Measurements from ENCODE around the gene CDSN. TPM values are rescaled to one million over a fixed set of nuclear protein-coding genes. Genes with fewer than 3 reads are reported as not detected.

CDSN gene
- total RNA-seq, 3 donors from 2014 or later = 0.59 TPM; not detected in 2

DNA sequence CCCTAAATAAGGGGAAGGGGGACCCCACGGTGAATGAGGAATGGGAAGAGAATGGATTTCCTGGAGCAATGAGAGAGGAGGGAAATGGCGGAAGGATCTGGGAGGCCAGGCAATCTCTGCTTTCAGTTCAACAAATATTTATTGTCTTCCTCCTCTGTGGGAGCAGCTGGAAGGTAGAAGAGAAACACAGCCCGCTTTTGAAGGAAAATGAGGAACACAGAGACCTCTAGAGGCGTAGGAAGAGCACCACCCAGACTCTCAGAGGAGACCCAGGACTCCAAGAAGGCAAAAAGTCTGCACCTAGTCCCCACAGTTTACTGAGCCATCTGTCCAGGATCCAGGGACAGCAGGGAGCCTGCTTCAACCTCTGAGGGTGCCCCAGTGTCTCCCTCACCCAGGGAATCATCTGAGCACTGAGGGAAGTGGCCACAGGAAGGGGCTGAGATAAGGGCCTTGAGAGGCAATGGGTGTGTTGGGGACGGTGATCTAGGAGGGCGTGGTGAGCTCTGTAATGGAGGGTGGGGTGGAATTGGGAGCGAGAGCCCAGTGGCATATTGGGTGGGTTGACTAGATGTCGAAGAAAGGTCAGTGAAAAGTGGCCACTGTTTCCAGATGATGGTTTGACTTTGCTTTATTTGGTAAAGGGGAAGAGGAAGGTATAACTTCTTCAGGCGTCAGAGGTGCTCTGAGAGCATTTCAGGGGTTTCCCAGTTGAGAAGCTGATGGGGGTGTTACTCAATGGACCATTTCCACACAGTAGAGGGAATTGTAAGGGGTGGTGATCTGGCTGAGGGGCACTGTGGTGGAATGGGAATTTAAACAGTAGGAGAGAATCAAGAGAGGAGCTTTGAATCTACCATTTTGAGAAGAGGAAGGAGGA is 5.0 kb downstream of the CDSN start:
- Histone ChIP-seq H3K4me1 (peaks cover 9 to 15% of the 10 kb centered on the region in 2 donors), H3K27me3 (no peaks in the 10 kb centered on the region), H3K9me3 (no peaks in the 10 kb centered on the region), H3K27ac (peak overlapping the region; percentile 91 to 96), H3K36me3 (no peaks in the 10 kb centered on the region), H3K4me3 (peak overlapping the region; percentile 10 to 61 (median 27))
- DNase-seq (ENCODE audit: low spot score in 2 of 2) = no peak
- intact Hi-C loops (cut with DNase I; ENCODE audit: low total_unique reads) = no loop called here
- TF ChIP-seq POLR2A (IDR thresholded peaks at IDR 0.05) (no peak), POLR2AphosphoS5 (IDR thresholded peaks at IDR 0.05) (peak in 1 of 3 donors; percentile 5)
- TF ChIP-seq, protein P1, sequence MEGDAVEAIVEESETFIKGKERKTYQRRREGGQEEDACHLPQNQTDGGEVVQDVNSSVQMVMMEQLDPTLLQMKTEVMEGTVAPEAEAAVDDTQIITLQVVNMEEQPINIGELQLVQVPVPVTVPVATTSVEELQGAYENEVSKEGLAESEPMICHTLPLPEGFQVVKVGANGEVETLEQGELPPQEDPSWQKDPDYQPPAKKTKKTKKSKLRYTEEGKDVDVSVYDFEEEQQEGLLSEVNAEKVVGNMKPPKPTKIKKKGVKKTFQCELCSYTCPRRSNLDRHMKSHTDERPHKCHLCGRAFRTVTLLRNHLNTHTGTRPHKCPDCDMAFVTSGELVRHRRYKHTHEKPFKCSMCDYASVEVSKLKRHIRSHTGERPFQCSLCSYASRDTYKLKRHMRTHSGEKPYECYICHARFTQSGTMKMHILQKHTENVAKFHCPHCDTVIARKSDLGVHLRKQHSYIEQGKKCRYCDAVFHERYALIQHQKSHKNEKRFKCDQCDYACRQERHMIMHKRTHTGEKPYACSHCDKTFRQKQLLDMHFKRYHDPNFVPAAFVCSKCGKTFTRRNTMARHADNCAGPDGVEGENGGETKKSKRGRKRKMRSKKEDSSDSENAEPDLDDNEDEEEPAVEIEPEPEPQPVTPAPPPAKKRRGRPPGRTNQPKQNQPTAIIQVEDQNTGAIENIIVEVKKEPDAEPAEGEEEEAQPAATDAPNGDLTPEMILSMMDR (IDR thresholded peaks at IDR 0.05) = peak in 1 of 3 donors; percentile 27

DNA sequence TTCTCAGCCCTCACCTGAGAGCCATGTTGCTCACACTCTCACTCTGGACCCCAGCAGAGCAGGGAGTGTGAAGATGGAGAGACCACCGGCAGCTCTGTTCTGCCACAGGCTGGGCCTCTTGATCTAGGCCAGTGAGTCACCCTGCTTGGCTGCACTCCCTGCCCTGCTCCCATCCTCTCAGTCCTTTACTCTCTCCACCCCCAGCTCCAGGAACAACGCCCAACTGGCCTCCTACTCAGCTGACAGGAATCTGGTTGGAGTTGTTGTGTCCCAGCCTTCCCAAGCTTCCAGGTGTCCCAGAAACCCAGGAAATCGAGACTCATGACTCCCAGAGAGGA is 5.7 kb downstream of the CDSN start, which contains the start of gene PSORS1C1:
TSS of gene PSORS1C1 (plus strand) at position 260 of the 338 bp plus-strand sequence. CDS start 14,833 bp downstream, outside the sequence.
- Histone ChIP-seq H3K27ac (peak within 1 kb of the TSS; percentile 91 to 96), H3K36me3 (no peaks in the 10 kb centered on the region), H3K9me3 (no peaks in the 10 kb centered on the region), H3K27me3 (no peaks in the 10 kb centered on the region), H3K4me3 (peak within 1 kb of the TSS; percentile 10 to 61 (median 27)), H3K4me1 (peaks cover 7 to 15% of the 10 kb centered on the region in 2 donors)
- TF ChIP-seq POLR2A (IDR thresholded peaks at IDR 0.05) (no peak), POLR2AphosphoS5 (IDR thresholded peaks at IDR 0.05) (peak in 2 of 3 donors; percentile 26 to 48)
- TF ChIP-seq, protein P1 (IDR thresholded peaks at IDR 0.05) = no peak
- peak; percentile 81 to 90 for DNase-seq (ENCODE audit: low spot score in 2 of 2)
- intact Hi-C loops (cut with DNase I; ENCODE audit: low total_unique reads) = no loop called here

DNA sequence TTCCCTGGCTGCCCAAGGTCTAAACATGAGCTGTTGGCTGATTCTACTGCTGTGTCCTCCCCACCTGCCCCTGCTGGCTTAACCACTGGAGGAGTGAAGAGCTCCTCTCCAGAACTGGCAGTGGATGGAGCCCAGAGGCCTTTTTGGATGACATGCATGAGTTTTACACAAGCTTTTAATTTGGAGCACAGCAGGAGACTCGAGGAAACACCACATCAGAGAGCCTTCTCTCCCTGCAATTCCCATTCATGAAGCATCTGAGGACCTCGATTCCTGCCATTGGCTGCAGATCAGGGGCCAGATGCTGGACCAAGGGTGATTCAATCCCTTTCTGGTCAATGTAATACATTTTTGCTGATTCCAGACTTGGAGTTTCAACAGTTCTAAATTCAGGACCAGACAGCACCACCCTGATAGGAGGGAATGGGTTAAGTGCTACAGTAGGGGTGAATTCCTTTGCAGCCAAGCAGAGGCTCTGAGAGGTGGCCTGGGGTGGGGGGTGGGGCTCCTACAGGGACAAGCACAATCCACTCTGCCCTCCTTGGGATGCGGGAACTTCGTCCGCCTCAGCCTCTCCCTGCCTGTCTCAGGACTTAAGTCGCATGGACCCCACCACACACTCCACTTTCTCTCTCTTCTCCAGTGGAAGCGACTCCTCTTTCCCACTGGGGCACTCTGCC is 6.2 kb downstream of the CDSN start:
- Histone ChIP-seq H3K9me3 (no peaks in the 10 kb centered on the region), H3K36me3 (no peaks in the 10 kb centered on the region), H3K4me3 (peak overlapping the region in 1 of 3 donors; percentile 61), H3K27me3 (no peaks in the 10 kb centered on the region), H3K4me1 (peaks cover 7 to 15% of the 10 kb centered on the region in 2 donors), H3K27ac (peak overlapping the region; percentile 91 to 96)
- intact Hi-C loops (cut with DNase I; ENCODE audit: low total_unique reads) = no loop called here
- TF ChIP-seq POLR2A (IDR thresholded peaks at IDR 0.05) = no peak
- TF ChIP-seq, protein P1 (IDR thresholded peaks at IDR 0.05) = no peak
- TF ChIP-seq POLR2AphosphoS5 (IDR thresholded peaks at IDR 0.05) = no peak
- peak in 1 of 2 donors; percentile 58 for DNase-seq (ENCODE audit: low spot score in 2 of 2)

DNA sequence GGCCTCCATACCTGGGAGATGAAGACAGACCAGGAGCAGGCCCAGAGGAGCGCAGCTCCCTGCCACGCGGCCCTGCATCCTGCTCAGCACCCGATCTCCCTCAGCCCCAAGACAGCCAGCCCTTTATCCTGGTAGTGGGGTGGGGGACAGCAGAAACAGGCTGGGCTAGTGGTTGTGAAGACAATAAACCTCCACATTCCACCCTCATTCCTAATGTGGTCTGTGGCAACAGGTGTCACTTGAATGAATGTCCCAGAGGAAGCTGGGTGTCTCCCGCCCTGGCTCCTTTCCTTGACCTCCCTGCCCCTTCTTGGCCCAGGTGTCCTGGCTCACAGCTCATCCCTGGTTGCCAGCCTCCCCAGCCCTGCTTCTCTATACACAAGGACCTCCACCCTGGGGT is 7.8 kb downstream of the CDSN start, which contains the start of gene C6orf15:
TSS of gene C6orf15 (minus strand) at position 98 of the 400 bp plus-strand sequence. CDS start at position 78, 20 bp downstream.
- H3K27me3 ChIP-seq = no peaks in the 10 kb centered on the region
- H3K4me3 ChIP-seq = no peak within 1 kb of the TSS
- intact Hi-C loops (cut with DNase I; ENCODE audit: low total_unique reads) = no loop called here
- TF ChIP-seq, protein P1 (IDR thresholded peaks at IDR 0.05) = no peak
- TF ChIP-seq POLR2AphosphoS5 (IDR thresholded peaks at IDR 0.05) (no peak), POLR2A (IDR thresholded peaks at IDR 0.05) (no peak)
- H3K27ac ChIP-seq = peak within 1 kb of the TSS; percentile 91 to 96
- H3K4me1 ChIP-seq = peaks cover 7 to 15% of the 10 kb centered on the region in 2 donors
- no peaks in the 10 kb centered on the region for H3K9me3 ChIP-seq
- no peaks in the 10 kb centered on the region for H3K36me3 ChIP-seq
- DNase-seq (ENCODE audit: low spot score in 2 of 2) = no peak

All from breast epithelium (tissue), 4 donors.